DOHH2 (cell line): ENCODE results near the gene IFT25.

Experiments
- CTCF ChIP-seq: fragments of 200-600 bp; sonication (generic); IDR thresholded peaks from one replicate; pipeline ENCODE4 v1.5.1; 2014; ENCODE audit warnings: antibody characterized with exemption, mild to moderate bottlenecking, low read depth, low read length; ENCODE audit not compliant: poor library complexity, severe bottlenecking
- EZH2phosphoT487 ChIP-seq: fragments of 200-600 bp; sonication (generic); IDR thresholded peaks from 2 replicates; pipeline ENCODE4 v1.6.1; 2017; ENCODE audit warnings: borderline replicate concordance, mild to moderate bottlenecking, antibody characterized with exemption, low read length, moderate library complexity, mixed read lengths

- TF ChIP-seq CTCF (no peak), EZH2phosphoT487 (no peak)
These were observed 46.3 kb downstream of the IFT25 start for GRCh38 chr1:53899206-53899628.
